Measurements from ENCODE around the gene KRTAP4-4. TPM values are rescaled to one million over a fixed set of nuclear protein-coding genes. Genes with fewer than 3 reads are reported as not detected.

Gene KRTAP4-4
- not detected in 2 replicates for total RNA-seq (2011; cell fraction: chromatin; rRNA removed; ENCODE audit: low replicate concordance)
- not detected in 2 replicates for total RNA-seq (2011; cell fraction: nucleolus; rRNA removed)
- not detected in 2 replicates for total RNA-seq (2011; cell fraction: nucleoplasm; rRNA removed)
- total RNA-seq (2014; rRNA removed) (not detected in 2 replicates), total RNA-seq (2014; rRNA removed; fragmentation: Illumina TruSeq; extraction: Trizol) (not detected in 2 replicates), total RNA-seq (2015; rRNA removed; fragmentation: Illumina TruSeq; extraction: Trizol) (not detected in 2 replicates), total RNA-seq (2021) (not detected in 2 replicates), polyA plus RNA-seq (2011; rRNA removed) (not detected in 2 replicates), polyA plus RNA-seq (2014; fragmentation: Illumina TruSeq; extraction: Trizol) (not detected in 2 replicates), polyA plus RNA-seq (2014; fragmentation: Nextera tagmentation; extraction: Ambion mirVana) (not detected), polyA plus RNA-seq (2014; rRNA removed) (not detected in 2 replicates), polyA minus RNA-seq (2011; rRNA and poly(A)+ RNA removed) (not detected in 2 replicates), Bru-seq, nascent RNA (not detected), BruChase-seq, experiment 1, labeled RNA remaining after a 2-hour chase (not detected), BruChase-seq, experiment 2, labeled RNA remaining after a 6-hour chase (not detected)
- polyA plus RNA-seq (2011; cell fraction: cytosol; rRNA removed), result not detected in 2 replicates
- polyA plus RNA-seq (2011; cell fraction: nucleus; rRNA removed), result not detected in 2 replicates
- polyA plus RNA-seq (2012), result not detected in 2 replicates
- not detected in 2 replicates for polyA minus RNA-seq (2011; cell fraction: cytosol; rRNA and poly(A)+ RNA removed)
- polyA minus RNA-seq (2011; cell fraction: nucleus; rRNA and poly(A)+ RNA removed), result not detected in 2 replicates
- long read RNA-seq, experiment 1, result 0 reads
- long read RNA-seq, experiment 2, result 0 reads
- long read RNA-seq, experiment 3, result 0 reads

GRCh38 chr17:41160648-41161047 lies at the start of gene KRTAP4-4:
KRTAP4-4 (minus strand) TSS chr17:41160748; CDS start chr17:41160691, 57 bp downstream.
- ChIA-PET CTCF (ENCODE audit: low intra/inter-chr PET ratio) (no interaction called here), POLR2A (interaction anchor here (0.7 kb wide), 1 partner anchor 10 kb away, joined by 3 read pairs; no protein-coding TSS in a partner anchor)
- Histone ChIP-seq H3K27me3 (ENCODE audit: control insufficient read depth in 2 of 2, insufficient read depth in 2 of 2, low read length in 2 of 2) (no peaks in the 10 kb centered on the region), H3K4me3 (no peak within 1 kb of the TSS), H3K4me1 (replicated peaks in 1 of 2; ENCODE audit: control insufficient read depth in 2 of 2, insufficient read depth in 2 of 2, low read length in 2 of 2) (no peaks in the 10 kb centered on the region), H3K9me1 (ENCODE audit: control insufficient read depth, insufficient read depth, low read length) (no peaks in the 10 kb centered on the region), H3K79me2 (ENCODE audit: control insufficient read depth, insufficient read depth, low read length) (no peaks in the 10 kb centered on the region), H3K36me3 (ENCODE audit: control insufficient read depth, insufficient read depth, low read length) (no peaks in the 10 kb centered on the region), H3K4me2 (ENCODE audit: insufficient read depth, low read length) (no peak within 1 kb of the TSS), H2AFZ (ENCODE audit: low read depth, low read length) (no peak within 1 kb of the TSS), H3K27ac (ENCODE audit: extremely low read depth, low read depth, low read length) (no peak within 1 kb of the TSS), H3K9me3 (replicated peaks; ENCODE audit: control insufficient read depth, insufficient read depth, low read depth, low read length) (no peaks in the 10 kb centered on the region), H4K20me1 (replicated peaks; ENCODE audit: control insufficient read depth, insufficient read depth, low read length) (no peaks in the 10 kb centered on the region), H3K9ac (ENCODE audit: insufficient read depth in 1 of 2, low read depth in 2 of 2, low read length in 2 of 2) (no peak within 1 kb of the TSS; a peak in 1 of 4 replicates)
- no TSS peak for BruUV-seq (replicated peaks)
- TF ChIP-seq ZNF766 (CRISPR knock-in tag; conservative IDR thresholded peaks at IDR 0.05), result no peak
- no peak for TF ChIP-seq SNIP1 (IDR thresholded peaks at IDR 0.05; ENCODE audit: low read depth)
- TF ChIP-seq ZNF217 (CRISPR knock-in tag; IDR thresholded peaks at IDR 0.05), result no peak
- FAIRE-seq, result no peak
- intact Hi-C loops (cut with micrococcal nuclease), result no loop called here
- 0% methylated on average over 1 of the region's 1 CpG for WGBS (ENCODE audit: insufficient coverage, low coverage, missing lambda C conversion rate)
- in situ Hi-C loops (cut with MboI), result no loop called here
- no peak for ATAC-seq
- DNase-seq (ENCODE audit: extremely low read depth in 1 of 4, low spot score in 3 of 4), result no peak

Measured in K562 (cell line).